ENCODE data around the gene SLC10A7.

Gene SLC10A7

GRCh38 chr4:146252969-146253611 is 268.6 kb downstream of the SLC10A7 start:
- DNase-seq, result no peak

- DNase-seq, result no peak
Observed at GRCh38 chr4:146247356-146247755, 274.4 kb downstream of the SLC10A7 start.

GRCh38 chr4:146246381-146246780 is 275.4 kb downstream of the SLC10A7 start:
- DNase-seq, result no peak

- DNase-seq, result no peak
Observed at GRCh38 chr4:146245850-146246249, 275.9 kb downstream of the SLC10A7 start.

- DNase-seq, result no peak
Observed at GRCh38 chr4:146245246-146245645, 276.5 kb downstream of the SLC10A7 start.

- no peak for DNase-seq
Observed at GRCh38 chr4:146244496-146244895, 277.2 kb downstream of the SLC10A7 start.

GRCh38 chr4:146243883-146244277 is 277.9 kb downstream of the SLC10A7 start:
- DNase-seq, result no peak

GRCh38 chr4:146243141-146243882 is 278.4 kb downstream of the SLC10A7 start:
- peak; percentile 62 for DNase-seq

- DNase-seq, result no peak
Observed at GRCh38 chr4:146238107-146238506, 283.6 kb downstream of the SLC10A7 start.

GRCh38 chr4:146237092-146237491 is 284.6 kb downstream of the SLC10A7 start:
- no peak for DNase-seq

GRCh38 chr4:146236216-146236615 is 285.5 kb downstream of the SLC10A7 start:
- no peak for DNase-seq

- no peak for DNase-seq
Observed at GRCh38 chr4:146235654-146236177, 286.0 kb downstream of the SLC10A7 start.

GRCh38 chr4:146232131-146232722 is 289.5 kb downstream of the SLC10A7 start:
- DNase-seq, result no peak

- DNase-seq, result no peak
Observed at GRCh38 chr4:146229406-146229805, 292.3 kb downstream of the SLC10A7 start.

- DNase-seq, result no peak
Observed at GRCh38 chr4:146224326-146224966, 297.3 kb downstream of the SLC10A7 start.

GRCh38 chr4:146222313-146222712 is 299.4 kb downstream of the SLC10A7 start:
- no peak for DNase-seq

GRCh38 chr4:146214238-146214637 is 307.5 kb downstream of the SLC10A7 start, which contains the start of gene REELD1:
Gene REELD1, plus strand, starts transcription at chr4:146214538. Its CDS starts 2,415 bp downstream, at chr4:146216953.
- DNase-seq, result no peak

GRCh38 chr4:146212781-146213180 is 309.0 kb downstream of the SLC10A7 start:
- DNase-seq, result no peak

GRCh38 chr4:146211440-146211839 is 310.3 kb downstream of the SLC10A7 start:
- no peak for DNase-seq

- no peak for DNase-seq
Observed at GRCh38 chr4:146210890-146211289, 310.9 kb downstream of the SLC10A7 start.

GRCh38 chr4:146207410-146207809 is 314.3 kb downstream of the SLC10A7 start:
- DNase-seq, result no peak
